Lower leg skin (tissue), 4 donors: Measurements from ENCODE around the gene INCA1. TPM values are rescaled to one million over a fixed set of nuclear protein-coding genes. Genes with fewer than 3 reads are reported as not detected.

ENCODE experiments used
- DNase-seq, 2 donors: peaks; one replicate each; pipeline ENCODE4 v3.0.0-alpha.2; 2019; ENCODE audit warnings: low spot score in 2 of 2
- H3K4me3 ChIP-seq: fragments of 200-600 bp; sonication (generic); 2 replicates; pipeline ENCODE4 v1.5.1; 2017; ENCODE audit warnings: mild to moderate bottlenecking, low read depth; ENCODE audit not compliant: poor library complexity, severe bottlenecking
- CTCF ChIP-seq, 3 donors: fragments of 450-650 bp; IDR thresholded peaks; one replicate each; pipeline ENCODE4 v1.5.1; 2016; ENCODE audit warnings: antibody characterized with exemption in 3 of 3, mild to moderate bottlenecking in 3 of 3, moderate library complexity in 2 of 3
- POLR2A ChIP-seq, 2 donors: fragments of 450-650 bp; IDR thresholded peaks; one replicate each; pipeline ENCODE4 v1.6.1; 2016 to 2017; ENCODE audit warnings: antibody characterized with exemption in 2 of 2, mild to moderate bottlenecking in 1 of 2, moderate library complexity in 1 of 2
- WGBS, 2 donors: methylation state at CpG; one replicate each; pipeline ENCODE4 v1.1.5; 2018; 5-methylcytosine and 5-hydroxymethylcytosine counted together
- intact Hi-C: fragments of 100-400 bp; cut with DNase I; formaldehyde crosslinking; loops from one replicate; pipeline ENCODE4 v1.15.0; 2023; ENCODE audit warnings: low total_unique reads
- total RNA-seq, 4 donors: library from RNA; depleted of rRNA; stranded (reverse); fragments of >200 nt; gene quantifications; one replicate each; pipeline ENCODE4 v1.1.0, GENCODE V29; 2016

Gene INCA1
- total RNA-seq, 4 donors from 2014 or later, result 0.39 to 2.6 (median 1.4) TPM

- TF ChIP-seq POLR2A (IDR thresholded peaks at IDR 0.05) (no peak), CTCF (IDR thresholded peaks at IDR 0.05) (no peak)
- intact Hi-C loops, result no loop called here
- no peak overlapping the region for H3K4me3 ChIP-seq
- DNase-seq, result no peak
- WGBS, 2 donors, result 83 to 86% methylated on average over 18 of the region's 18 CpGs
Measured at GRCh38 chr17:4959261-4959965, 37.9 kb downstream of the INCA1 start.

- WGBS, 2 donors, result 61 to 67% methylated on average over 3 of the region's 3 CpGs
- intact Hi-C loops, result no loop called here
- no peak overlapping the region for H3K4me3 ChIP-seq
- no peak for DNase-seq
- TF ChIP-seq POLR2A (IDR thresholded peaks at IDR 0.05) (no peak), CTCF (IDR thresholded peaks at IDR 0.05) (no peak)
Measured at GRCh38 chr17:4958102-4958501, 39.2 kb downstream of the INCA1 start.

- 77 to 82% methylated on average over 10 of the region's 10 CpGs for WGBS, 2 donors
- H3K4me3 ChIP-seq, result no peak overlapping the region
- TF ChIP-seq POLR2A (IDR thresholded peaks at IDR 0.05) (no peak), CTCF (IDR thresholded peaks at IDR 0.05) (no peak)
- intact Hi-C loops, result no loop called here
- peak in 1 of 2 donors; percentile 86 for DNase-seq
Measured at GRCh38 chr17:4956493-4957061, 40.7 kb downstream of the INCA1 start.

GRCh38 chr17:4955091-4955490, 42.2 kb downstream of the INCA1 start:
- intact Hi-C loops, result no loop called here
- H3K4me3 ChIP-seq, result no peak overlapping the region
- DNase-seq, result no peak
- TF ChIP-seq POLR2A (IDR thresholded peaks at IDR 0.05), result no peak
- TF ChIP-seq CTCF (IDR thresholded peaks at IDR 0.05), result no peak
- WGBS, 2 donors, result 96 to 98% methylated on average over 8 of the region's 8 CpGs

GRCh38 chr17:4953451-4953961, 43.8 kb downstream of the INCA1 start:
- intact Hi-C loops, result no loop called here
- 43 to 48% methylated on average over 14 of the region's 14 CpGs for WGBS, 2 donors
- DNase-seq, result no peak
- TF ChIP-seq POLR2A (IDR thresholded peaks at IDR 0.05) (no peak), CTCF (IDR thresholded peaks at IDR 0.05) (no peak)
- no peak overlapping the region for H3K4me3 ChIP-seq
